Measurements from ENCODE around the gene GRK2. TPM values are rescaled to one million over a fixed set of nuclear protein-coding genes. Genes with fewer than 3 reads are reported as not detected.

Gene GRK2
- total RNA-seq, 1 donor from 2014 or later: 100 TPM

GRCh38 chr11:67298786-67299185 is 32.5 kb downstream of the GRK2 start:
- no peak overlapping the region for H3K27ac ChIP-seq
- TF ChIP-seq POLR2AphosphoS5 (IDR thresholded peaks at IDR 0.05; ENCODE audit: insufficient read depth in 1 of 2, low read depth in 1 of 2) (no peak), CTCF (IDR thresholded peaks at IDR 0.05) (no peak), POLR2A (IDR thresholded peaks at IDR 0.05) (no peak)
- no peak overlapping the region for H3K4me3 ChIP-seq
- DNase-seq (ENCODE audit: extremely low spot score in 2 of 2): no peak
- peaks cover 17% of the 10 kb centered on the region for H3K4me1 ChIP-seq
- H3K9me3 ChIP-seq: no peaks in the 10 kb centered on the region
- no peaks in the 10 kb centered on the region for H3K27me3 ChIP-seq
- intact Hi-C loops (cut with DNase I): no loop called here
- peaks cover 0 to 66% of the 10 kb centered on the region in 2 donors for H3K36me3 ChIP-seq

- H3K4me1 ChIP-seq: peaks cover 25% of the 10 kb centered on the region
- H3K36me3 ChIP-seq: peaks cover 0 to 61% of the 10 kb centered on the region in 2 donors
- H3K27ac ChIP-seq: no peak overlapping the region
- TF ChIP-seq POLR2AphosphoS5 (IDR thresholded peaks at IDR 0.05; ENCODE audit: insufficient read depth in 1 of 2, low read depth in 1 of 2) (no peak), POLR2A (IDR thresholded peaks at IDR 0.05) (no peak), CTCF (IDR thresholded peaks at IDR 0.05) (no peak)
- intact Hi-C loops (cut with DNase I): no loop called here
- H3K4me3 ChIP-seq: no peak overlapping the region
- no peaks in the 10 kb centered on the region for H3K9me3 ChIP-seq
- H3K27me3 ChIP-seq: no peaks in the 10 kb centered on the region
- no peak for DNase-seq (ENCODE audit: extremely low spot score in 2 of 2)
Observed at GRCh38 chr11:67299471-67300191, 33.4 kb downstream of the GRK2 start.

- Histone ChIP-seq H3K4me1 (peaks cover 32% of the 10 kb centered on the region), H3K9me3 (no peaks in the 10 kb centered on the region), H3K36me3 (peaks cover 0 to 54% of the 10 kb centered on the region in 2 donors), H3K4me3 (no peak overlapping the region), H3K27ac (no peak overlapping the region), H3K27me3 (no peaks in the 10 kb centered on the region)
- intact Hi-C loops (cut with DNase I): no loop called here
- no peak for TF ChIP-seq CTCF (IDR thresholded peaks at IDR 0.05)
- TF ChIP-seq POLR2AphosphoS5 (IDR thresholded peaks at IDR 0.05; ENCODE audit: insufficient read depth in 1 of 2, low read depth in 1 of 2): no peak
- no peak for TF ChIP-seq POLR2A (IDR thresholded peaks at IDR 0.05)
- no peak for DNase-seq (ENCODE audit: extremely low spot score in 2 of 2)
Observed at GRCh38 chr11:67300256-67300755, 34.0 kb downstream of the GRK2 start.

GRCh38 chr11:67300756-67301312 is 34.6 kb downstream of the GRK2 start:
- no peak for TF ChIP-seq POLR2A (IDR thresholded peaks at IDR 0.05)
- no peak for TF ChIP-seq POLR2AphosphoS5 (IDR thresholded peaks at IDR 0.05; ENCODE audit: insufficient read depth in 1 of 2, low read depth in 1 of 2)
- no peak for TF ChIP-seq CTCF (IDR thresholded peaks at IDR 0.05)
- Histone ChIP-seq H3K36me3 (peaks cover 0 to 49% of the 10 kb centered on the region in 2 donors), H3K4me3 (no peak overlapping the region), H3K9me3 (no peaks in the 10 kb centered on the region), H3K27me3 (no peaks in the 10 kb centered on the region), H3K4me1 (peaks cover 36% of the 10 kb centered on the region), H3K27ac (no peak overlapping the region)
- DNase-seq (ENCODE audit: extremely low spot score in 2 of 2): no peak
- intact Hi-C loops (cut with DNase I): no loop called here

Data from vagina (tissue), 2 donors.